Naive thymus-derived CD8-positive, alpha-beta T cell (primary cell): ENCODE measurements around the gene OR10S1. TPM values are rescaled to one million over a fixed set of nuclear protein-coding genes. Genes with fewer than 3 reads are reported as not detected.
"Not testable (repeated sequence)": the region's sequence is repeated elsewhere in the genome, so short reads cannot be mapped to it uniquely, and the experiment has no call there.

Experiments used
- ATAC-seq, 2 donors: fragments of 150-1000 bp; cut with Tn5 transposase in 1 of 2; sonication (Bioruptor Pico), chemical (Tn5 transposase) in 1 of 2; 1 replicate in 1 of 2; 2 replicates in 1 of 2; pipeline ENCODE4 v1.10.0; 2021; ENCODE audit warnings: mild to moderate bottlenecking in 2 of 2, moderate library complexity in 2 of 2
- POLR2A ChIA-PET: fragments of 350-600 bp; sonication (Branson Sonifier 250); formaldehyde crosslinking; loops from one replicate; lab custom pipeline; 2021; ENCODE audit warnings: antibody characterized with exemption; lab: Charles Lee
- DNase-seq, 10 donors: peaks; one replicate each; pipeline versions ENCODE4 v3.0.0 to v3.0.0-alpha.2; 2020 to 2022
- H3K27ac Mint-ChIP-seq, 10 donors: one replicate each; pipeline ENCODE4 v1.8.0; 2020 to 2022; ENCODE audit warnings: mild to moderate bottlenecking in 10 of 10, mixed read lengths in 10 of 10, moderate library complexity in 4 of 10, inconsistent platforms in 1 of 10
- H3K27me3 Mint-ChIP-seq, 5 donors: one replicate each; pipeline ENCODE4 v1.8.0; 2021 to 2022; ENCODE audit warnings: mixed read lengths in 5 of 5
- H3K36me3 Mint-ChIP-seq, 3 donors: one replicate each; pipeline ENCODE4 v1.8.0; 2020 to 2022; ENCODE audit warnings: mixed read lengths in 3 of 3, mild to moderate bottlenecking in 2 of 3, inconsistent platforms in 1 of 3
- H3K4me1 Mint-ChIP-seq, 4 donors: one replicate each; pipeline ENCODE4 v1.8.0; 2021 to 2022; ENCODE audit warnings: mixed read lengths in 4 of 4
- H3K4me3 Mint-ChIP-seq, 10 donors: one replicate each; pipeline ENCODE4 v1.8.0; 2020 to 2022; ENCODE audit warnings: mild to moderate bottlenecking in 10 of 10, mixed read lengths in 10 of 10, moderate library complexity in 6 of 10, inconsistent platforms in 1 of 10
- H3K9me3 Mint-ChIP-seq, 9 donors: one replicate each; pipeline ENCODE4 v1.8.0; 2020 to 2022; ENCODE audit warnings: mixed read lengths in 9 of 9, mild to moderate bottlenecking in 3 of 9, inconsistent platforms in 1 of 9, moderate library complexity in 1 of 9
- polyA plus RNA-seq, 3 donors: library from polyadenylated mRNA; unstranded; fragments of 300-500 nt; fragmentation: Illumina TruSeq; gene quantifications; one replicate each; pipeline ENCODE4 v1.2.3, GENCODE V29; 2021
- total RNA-seq, 8 experiments: library from RNA in 2 of 8; stranded (reverse) in 2 of 8; gene quantifications; one replicate each; pipeline ENCODE4 v1.2.3 and lab custom pipeline; 2021 to 2026

The OR10S1 gene
- total RNA-seq: not detected
- polyA plus RNA-seq: not detected
- total RNA-seq (lab: John Stamatoyannopoulos, UW): 0 reads per million in 6 experiments

DNA sequence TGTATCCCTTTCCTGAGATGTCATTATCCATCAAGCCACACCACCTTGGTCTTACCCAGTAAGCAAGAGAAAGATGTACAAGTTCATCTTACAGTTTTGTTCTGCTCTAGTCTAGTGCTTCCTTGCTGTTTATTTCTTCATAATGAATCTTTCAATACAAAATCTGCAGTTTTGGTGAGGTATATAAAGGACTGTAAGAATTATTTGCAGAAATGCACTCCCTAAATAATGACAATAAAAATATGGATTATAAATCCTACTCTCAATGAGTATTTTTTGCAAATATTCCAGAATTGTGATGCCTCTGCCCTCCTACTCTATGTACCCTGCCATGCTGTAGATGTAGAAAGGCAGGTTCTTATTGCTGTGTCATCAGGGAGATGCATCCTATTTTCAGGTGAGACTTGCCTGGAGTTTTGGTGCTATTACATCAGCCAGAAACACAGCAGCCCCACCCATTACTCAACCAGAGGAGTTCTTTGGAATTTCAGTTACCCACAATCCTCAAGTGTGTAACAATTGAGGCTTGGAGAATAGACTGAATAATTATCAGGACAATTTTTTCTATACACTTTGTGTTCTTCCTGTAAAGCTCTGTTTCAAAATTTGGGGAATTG, at the start of gene OR10S1:
Gene OR10S1 (minus strand): TSS at position 51 of the 617 bp plus-strand sequence. CDS start 117 bp downstream, outside the sequence.
- POLR2A ChIA-PET: no interaction called here
- no peak for ATAC-seq
- H3K36me3 Mint-ChIP-seq: peaks cover 0 to 3% (median 0%) of the 10 kb centered on the region in 3 donors

GRCh38 chr11:124026498-124026897, 48.9 kb upstream of the OR10S1 start, which contains the start of gene OR10G8:
Gene OR10G8, plus strand, starts transcription at chr11:124026798. Its CDS starts 2,825 bp downstream, at chr11:124029623.
- Mint-ChIP-seq H3K9me3 (no peaks in the 10 kb centered on the region), H3K36me3 (no peaks in the 10 kb centered on the region), H3K4me3 (no peak within 1 kb of the TSS), H3K27ac (no peak within 1 kb of the TSS), H3K4me1 (peaks cover 0 to 2% (median 0%) of the 10 kb centered on the region in 4 donors), H3K27me3 (peaks cover 0 to 6% (median 3%) of the 10 kb centered on the region in 5 donors)
- ATAC-seq (no peak), DNase-seq (no peak)
- POLR2A ChIA-PET: no interaction called here

More for the DNA sequence above, at the start of gene OR10S1:
- H3K27ac Mint-ChIP-seq: no peak within 1 kb of the TSS
- H3K4me1 Mint-ChIP-seq: no peaks in the 10 kb centered on the region
- H3K4me3 Mint-ChIP-seq: no peak within 1 kb of the TSS
- DNase-seq: no peak
- peaks cover 1 to 12% (median 3%) of the 10 kb centered on the region in 5 donors for H3K27me3 Mint-ChIP-seq
- H3K9me3 Mint-ChIP-seq: peaks cover 0 to 23% (median 4%) of the 10 kb centered on the region in 9 donors

- H3K27me3 Mint-ChIP-seq, H3K4me1 Mint-ChIP-seq, H3K4me3 Mint-ChIP-seq, DNase-seq, H3K9me3 Mint-ChIP-seq, H3K36me3 Mint-ChIP-seq, POLR2A ChIA-PET, H3K27ac Mint-ChIP-seq, ATAC-seq: not testable (repeated sequence)
These were observed 38.3 kb upstream of the OR10S1 start for GRCh38 chr11:124015837-124016236.

- no peaks in the 10 kb centered on the region for H3K36me3 Mint-ChIP-seq
- H3K9me3 Mint-ChIP-seq: no peaks in the 10 kb centered on the region
- peaks cover 1 to 14% (median 6%) of the 10 kb centered on the region in 5 donors for H3K27me3 Mint-ChIP-seq
- ATAC-seq: no peak
- no peak within 1 kb of the TSS for H3K4me3 Mint-ChIP-seq
- no peak for DNase-seq
- H3K27ac Mint-ChIP-seq: no peak within 1 kb of the TSS
- H3K4me1 Mint-ChIP-seq: no peaks in the 10 kb centered on the region
- POLR2A ChIA-PET: no interaction called here
These were observed 35.1 kb upstream of the OR10S1 start, which contains the start of gene OR10G4 for GRCh38 chr11:124012697-124013096. Gene OR10G4, plus strand, starts transcription at chr11:124012997. Its CDS starts 2,578 bp downstream, at chr11:124015575.

GRCh38 chr11:123995119-123995518, 17.5 kb upstream of the OR10S1 start, which contains the start of gene OR10G6:
Gene OR10G6, minus strand, starts transcription at chr11:123995161. Its CDS starts 0 bp downstream, at chr11:123995161.
- no peak for DNase-seq
- POLR2A ChIA-PET: no interaction called here
- no peak within 1 kb of the TSS for H3K4me3 Mint-ChIP-seq
- H3K27ac Mint-ChIP-seq: no peak within 1 kb of the TSS
- ATAC-seq: no peak
- peaks cover 0 to 15% (median 4%) of the 10 kb centered on the region in 5 donors for H3K27me3 Mint-ChIP-seq
- no peaks in the 10 kb centered on the region for H3K36me3 Mint-ChIP-seq
- H3K9me3 Mint-ChIP-seq: no peaks in the 10 kb centered on the region
- H3K4me1 Mint-ChIP-seq: no peaks in the 10 kb centered on the region

GRCh38 chr11:123979311-123979710, 1.7 kb upstream of the OR10S1 start:
- no peak overlapping the region for H3K4me3 Mint-ChIP-seq
- peaks cover 0 to 33% (median 7%) of the 10 kb centered on the region in 9 donors for H3K9me3 Mint-ChIP-seq
- DNase-seq (no peak), ATAC-seq (no peak)
- POLR2A ChIA-PET: no interaction called here
- peaks cover 0 to 5% (median 0%) of the 10 kb centered on the region in 3 donors for H3K36me3 Mint-ChIP-seq
- no peak overlapping the region for H3K27ac Mint-ChIP-seq
- H3K4me1 Mint-ChIP-seq: no peaks in the 10 kb centered on the region
- H3K27me3 Mint-ChIP-seq: peaks cover 0 to 23% (median 4%) of the 10 kb centered on the region in 5 donors

DNA sequence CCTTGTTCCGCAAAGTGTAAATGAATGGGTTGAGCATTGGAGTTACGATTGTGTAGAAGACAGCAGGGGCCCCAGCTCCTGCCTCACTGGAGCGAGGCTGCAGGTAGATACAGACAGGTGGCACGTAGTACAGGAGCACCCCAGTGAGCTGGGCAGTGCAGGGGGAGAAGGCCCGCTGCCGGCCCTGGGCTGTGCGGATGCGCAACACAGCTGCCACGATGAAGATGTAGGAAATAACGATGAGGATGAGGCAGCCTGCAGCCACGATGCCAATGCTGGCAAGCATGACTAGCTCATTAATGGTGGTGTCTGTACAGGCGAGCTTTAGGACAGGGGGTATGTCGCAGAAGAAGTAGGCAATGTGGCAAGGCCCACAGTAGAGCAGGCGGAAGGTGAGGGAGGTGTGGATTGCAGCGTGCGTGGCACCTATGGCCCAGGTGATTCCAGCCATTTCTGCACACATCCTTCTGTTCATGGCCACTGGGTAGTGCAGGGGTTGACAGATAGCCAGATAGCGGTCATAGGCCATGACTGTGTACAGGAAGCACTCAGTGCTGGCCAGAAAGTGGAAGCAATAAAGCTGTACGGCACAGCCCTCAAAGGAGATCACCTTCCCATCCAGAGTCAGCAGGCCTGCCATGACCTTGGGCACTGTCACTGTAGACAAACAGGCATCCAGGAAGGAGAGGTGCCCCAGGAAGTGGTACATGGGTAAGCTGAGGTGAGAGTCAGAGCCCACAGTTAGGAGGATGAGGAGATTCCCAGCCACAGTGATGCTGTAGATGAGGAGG, 616 bp downstream of the OR10S1 start:
- DNase-seq (no peak), ATAC-seq (no peak)
- Mint-ChIP-seq H3K36me3 (no peaks in the 10 kb centered on the region), H3K4me3 (no peak overlapping the region), H3K27me3 (peaks cover 0 to 11% (median 4%) of the 10 kb centered on the region in 5 donors), H3K27ac (no peak overlapping the region), H3K4me1 (no peaks in the 10 kb centered on the region), H3K9me3 (peaks cover 0 to 14% (median 0%) of the 10 kb centered on the region in 9 donors)
- POLR2A ChIA-PET: no interaction called here

DNA sequence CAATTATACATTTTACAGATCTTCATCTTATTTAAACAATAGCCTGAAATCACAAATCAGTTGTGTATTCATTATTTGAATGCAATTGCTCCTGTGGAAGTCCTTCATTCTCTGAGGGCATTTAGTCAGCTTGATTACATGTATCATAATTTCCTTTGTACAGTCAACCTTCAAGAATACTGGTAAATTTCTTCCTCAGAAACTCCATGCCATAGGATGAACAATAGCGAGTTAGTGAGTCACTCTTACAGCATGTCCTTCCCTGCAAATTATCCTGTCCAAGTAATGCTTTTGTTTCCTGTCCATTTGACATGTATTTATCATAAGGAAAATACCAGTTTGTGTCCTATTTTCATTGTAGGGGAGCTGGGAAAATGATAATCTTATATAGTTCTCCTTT, 3.8 kb downstream of the OR10S1 start:
- no peaks in the 10 kb centered on the region for H3K36me3 Mint-ChIP-seq
- H3K27ac Mint-ChIP-seq: no peak overlapping the region
- no peak for DNase-seq
- H3K4me1 Mint-ChIP-seq: no peaks in the 10 kb centered on the region
- no peak for ATAC-seq
- POLR2A ChIA-PET: no interaction called here
- no peak overlapping the region for H3K4me3 Mint-ChIP-seq
- H3K27me3 Mint-ChIP-seq: peaks cover 0 to 20% (median 4%) of the 10 kb centered on the region in 5 donors
- peaks cover 0 to 9% (median 0%) of the 10 kb centered on the region in 9 donors for H3K9me3 Mint-ChIP-seq

DNA sequence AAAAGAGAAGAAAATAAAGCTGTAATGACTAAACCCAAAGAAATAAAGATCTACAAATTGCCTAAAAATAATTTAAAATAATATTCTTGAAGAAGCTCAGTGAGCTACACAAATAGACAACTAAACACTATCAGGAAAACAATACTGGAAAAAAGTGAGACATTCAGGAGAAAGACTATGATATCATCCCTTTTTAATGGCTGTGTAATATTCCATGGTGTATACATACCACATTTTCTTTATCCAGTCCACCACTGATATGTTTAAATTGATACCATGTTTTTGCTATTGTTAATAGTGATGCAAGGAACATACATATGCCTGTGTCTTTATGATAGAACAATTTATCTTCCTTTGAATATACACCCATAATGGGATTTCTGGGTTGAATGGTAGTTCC, 20.8 kb downstream of the OR10S1 start:
- no peak for ATAC-seq
- Mint-ChIP-seq H3K4me1 (no peaks in the 10 kb centered on the region), H3K27me3 (peaks cover 0 to 32% (median 2%) of the 10 kb centered on the region in 5 donors), H3K4me3 (no peak overlapping the region), H3K9me3 (peaks cover 3 to 26% (median 12%) of the 10 kb centered on the region in 9 donors), H3K27ac (no peak overlapping the region), H3K36me3 (peaks cover 0 to 4% (median 0%) of the 10 kb centered on the region in 3 donors)
- DNase-seq: no peak
- POLR2A ChIA-PET: no interaction called here

DNA sequence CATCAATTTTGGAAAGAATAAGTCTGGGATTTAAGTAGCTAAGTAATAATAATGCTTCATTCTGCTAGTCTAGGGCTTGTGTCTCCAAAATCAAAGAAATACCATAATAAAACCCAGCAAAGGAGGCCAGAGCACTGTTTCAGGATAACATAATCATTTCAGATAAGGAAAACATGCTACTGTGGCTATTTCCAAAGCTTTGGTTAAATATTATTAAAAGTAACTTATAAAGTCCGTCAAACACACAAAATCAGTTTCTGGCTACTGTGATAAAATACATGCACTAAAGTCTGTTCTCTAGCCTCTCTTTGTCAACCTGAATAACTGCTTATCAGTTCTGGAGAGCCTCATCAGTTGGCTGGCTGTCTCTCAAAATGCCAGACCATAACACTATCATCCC, 32.4 kb downstream of the OR10S1 start:
- H3K4me1 Mint-ChIP-seq: no peaks in the 10 kb centered on the region
- H3K9me3 Mint-ChIP-seq: peaks cover 0 to 7% (median 0%) of the 10 kb centered on the region in 9 donors
- H3K36me3 Mint-ChIP-seq: peaks cover 0 to 4% (median 0%) of the 10 kb centered on the region in 3 donors
- H3K4me3 Mint-ChIP-seq: no peak overlapping the region
- ATAC-seq: no peak
- DNase-seq: no peak
- POLR2A ChIA-PET: no interaction called here
- peaks cover 5 to 21% (median 9%) of the 10 kb centered on the region in 5 donors for H3K27me3 Mint-ChIP-seq
- H3K27ac Mint-ChIP-seq: no peak overlapping the region

GRCh38 chr11:123943738-123944137, 33.8 kb downstream of the OR10S1 start, which contains the start of gene OR6T1:
Gene OR6T1, minus strand, starts transcription at chr11:123943838. Its CDS starts 0 bp downstream, at chr11:123943838.
- Mint-ChIP-seq H3K27ac (no peak within 1 kb of the TSS), H3K36me3 (peaks cover 0 to 4% (median 0%) of the 10 kb centered on the region in 3 donors), H3K4me3 (no peak within 1 kb of the TSS), H3K27me3 (peaks cover 9 to 30% (median 13%) of the 10 kb centered on the region in 5 donors), H3K9me3 (peaks cover 0 to 11% (median 0%) of the 10 kb centered on the region in 9 donors), H3K4me1 (no peaks in the 10 kb centered on the region)
- ATAC-seq (no peak), DNase-seq (no peak)
- POLR2A ChIA-PET: no interaction called here

- ATAC-seq (no peak), DNase-seq (no peak)
- Mint-ChIP-seq H3K36me3 (peaks cover 0 to 4% (median 0%) of the 10 kb centered on the region in 3 donors), H3K27ac (no peak overlapping the region), H3K27me3 (peaks cover 9 to 26% (median 14%) of the 10 kb centered on the region in 5 donors), H3K4me3 (no peak overlapping the region), H3K9me3 (peaks cover 0 to 11% (median 0%) of the 10 kb centered on the region in 9 donors), H3K4me1 (no peaks in the 10 kb centered on the region)
- POLR2A ChIA-PET: no interaction called here
These were observed 35.2 kb downstream of the OR10S1 start for GRCh38 chr11:123942413-123942812.
